Tibial nerve (tissue), 4 donors: ENCODE data around the gene FDX1. TPM values are rescaled to one million over a fixed set of nuclear protein-coding genes. Genes with fewer than 3 reads are reported as not detected.

Experiments used
- DNase-seq, 2 donors: peaks; one replicate each; pipeline ENCODE4 v3.0.0-alpha.2; 2019; ENCODE audit warnings: low spot score in 2 of 2
- H3K27ac ChIP-seq, 4 donors: fragments of 200-600 bp; sonication (generic) in 3 of 4; one replicate each; pipeline ENCODE4 v1.5.1; 2017 to 2019; ENCODE audit warnings: mild to moderate bottlenecking in 1 of 4
- H3K27me3 ChIP-seq, 2 donors: fragments of 200-600 bp; sonication (generic) in 1 of 2; one replicate each; pipeline versions ENCODE4 v1.5.1 to v1.6.0; 2017 to 2019
- H3K36me3 ChIP-seq, 3 donors: fragments of 200-600 bp; sonication (generic); one replicate each; pipeline ENCODE4 v1.5.1; 2018 to 2019
- H3K4me1 ChIP-seq, 4 donors: fragments of 200-600 bp; sonication (generic) in 3 of 4; one replicate each; pipeline ENCODE4 v1.5.1; 2017 to 2019
- H3K4me3 ChIP-seq, 4 donors: fragments of 200-600 bp; sonication (generic) in 3 of 4; one replicate each; pipeline ENCODE4 v1.5.1; 2017 to 2019; ENCODE audit warnings: mild to moderate bottlenecking in 1 of 4, moderate library complexity in 1 of 4
- H3K9me3 ChIP-seq, 4 donors: fragments of 200-600 bp; sonication (generic) in 3 of 4; one replicate each; pipeline ENCODE4 v1.5.1; 2017 to 2019
- CTCF ChIP-seq, 5 experiments: fragments of 200-600 bp in 3 of 5; fragments of 450-650 bp in 2 of 5; sonication (generic) in 3 of 5; IDR thresholded peaks; one replicate each; pipeline ENCODE4 v1.5.1; 2016 to 2019; ENCODE audit warnings: antibody characterized with exemption in 5 of 5, mild to moderate bottlenecking in 3 of 5, moderate library complexity in 2 of 5
- EP300 ChIP-seq, 2 donors: sonication (generic); formaldehyde crosslinking; IDR thresholded peaks; one replicate each; pipeline ENCODE4 v1.6.1; 2017; ENCODE audit warnings: antibody characterized with exemption in 2 of 2, mild to moderate bottlenecking in 1 of 2
- POLR2A ChIP-seq, 2 donors: fragments of 450-650 bp; IDR thresholded peaks; one replicate each; pipeline ENCODE4 v1.6.1; 2017; ENCODE audit warnings: antibody characterized with exemption in 2 of 2, mild to moderate bottlenecking in 2 of 2, moderate library complexity in 2 of 2
- WGBS, 2 donors: methylation state at CpG; one replicate each; pipeline ENCODE4 v1.1.5; 2018; 5-methylcytosine and 5-hydroxymethylcytosine counted together
- total RNA-seq, 4 donors: library from RNA; depleted of rRNA; stranded (reverse); fragments of >200 nt; gene quantifications; one replicate each; pipeline ENCODE4 v1.1.0, GENCODE V29; 2016

Gene FDX1
- total RNA-seq, 4 donors from 2014 or later: 13.9 to 19.9 (median 16.6) TPM

- DNase-seq: no peak
- 79 to 91% methylated on average over 3 of the region's 3 CpGs for WGBS, 2 donors
- no peak overlapping the region for H3K4me3 ChIP-seq
- no peaks in the 10 kb centered on the region for H3K36me3 ChIP-seq
- no peaks in the 10 kb centered on the region for H3K27me3 ChIP-seq
- peaks cover 0 to 10% (median 0%) of the 10 kb centered on the region in 4 donors for H3K9me3 ChIP-seq
- H3K27ac ChIP-seq: no peak overlapping the region
- TF ChIP-seq CTCF (IDR thresholded peaks at IDR 0.05) (no peak), POLR2A (IDR thresholded peaks at IDR 0.05) (no peak), EP300 (IDR thresholded peaks at IDR 0.05) (no peak)
- no peaks in the 10 kb centered on the region for H3K4me1 ChIP-seq
Measured at GRCh38 chr11:110424775-110425444, 4.8 kb upstream of the FDX1 start.

- H3K36me3 ChIP-seq: no peaks in the 10 kb centered on the region
- H3K27me3 ChIP-seq: no peaks in the 10 kb centered on the region
- no peaks in the 10 kb centered on the region for H3K4me1 ChIP-seq
- H3K9me3 ChIP-seq: peaks cover 0 to 8% (median 0%) of the 10 kb centered on the region in 4 donors
- WGBS, 2 donors: 76% methylated on average over 9 of the region's 9 CpGs
- H3K4me3 ChIP-seq: no peak overlapping the region
- no peak for TF ChIP-seq CTCF (IDR thresholded peaks at IDR 0.05)
- TF ChIP-seq EP300 (IDR thresholded peaks at IDR 0.05): no peak
- no peak for TF ChIP-seq POLR2A (IDR thresholded peaks at IDR 0.05)
- no peak for DNase-seq
- H3K27ac ChIP-seq: no peak overlapping the region
Measured at GRCh38 chr11:110425751-110426545, 3.8 kb upstream of the FDX1 start.

- H3K4me1 ChIP-seq: peaks cover 0 to 21% (median 12%) of the 10 kb centered on the region in 4 donors
- no peaks in the 10 kb centered on the region for H3K9me3 ChIP-seq
- WGBS, 2 donors: 82 to 83% methylated on average over 2 of the region's 2 CpGs
- H3K4me3 ChIP-seq: no peak overlapping the region
- TF ChIP-seq POLR2A (IDR thresholded peaks at IDR 0.05) (no peak), CTCF (IDR thresholded peaks at IDR 0.05) (no peak), EP300 (IDR thresholded peaks at IDR 0.05) (no peak)
- H3K27me3 ChIP-seq: no peaks in the 10 kb centered on the region
- no peak for DNase-seq
- no peak overlapping the region for H3K27ac ChIP-seq
- no peaks in the 10 kb centered on the region for H3K36me3 ChIP-seq
Measured at GRCh38 chr11:110428040-110428439, 1.7 kb upstream of the FDX1 start.

- peak overlapping the region; percentile 76 to 89 (median 79) for H3K4me3 ChIP-seq
- WGBS, 2 donors: 67 to 68% methylated on average over 10 of the region's 10 CpGs
Measured at GRCh38 chr11:110428956-110429730, 605 bp upstream of the FDX1 start.

More at GRCh38 chr11:110428956-110429730, 605 bp upstream of the FDX1 start:
- no peak for DNase-seq
- Histone ChIP-seq H3K4me1 (peaks cover 3 to 32% (median 17%) of the 10 kb centered on the region in 4 donors), H3K36me3 (no peaks in the 10 kb centered on the region), H3K27me3 (no peaks in the 10 kb centered on the region), H3K9me3 (no peaks in the 10 kb centered on the region), H3K27ac (peak overlapping the region; percentile 90 to 97 (median 94))
- TF ChIP-seq CTCF (IDR thresholded peaks at IDR 0.05) (no peak), EP300 (IDR thresholded peaks at IDR 0.05) (no peak), POLR2A (IDR thresholded peaks at IDR 0.05) (no peak)
